ENCODE results near the gene MLC1. TPM values are rescaled to one million over a fixed set of nuclear protein-coding genes. Genes with fewer than 3 reads are reported as not detected.

The MLC1 gene
- total and polyA plus RNA-seq, 4 donors: 0.13 to 9.4 (median 0.33) TPM; not detected in 1

DNA sequence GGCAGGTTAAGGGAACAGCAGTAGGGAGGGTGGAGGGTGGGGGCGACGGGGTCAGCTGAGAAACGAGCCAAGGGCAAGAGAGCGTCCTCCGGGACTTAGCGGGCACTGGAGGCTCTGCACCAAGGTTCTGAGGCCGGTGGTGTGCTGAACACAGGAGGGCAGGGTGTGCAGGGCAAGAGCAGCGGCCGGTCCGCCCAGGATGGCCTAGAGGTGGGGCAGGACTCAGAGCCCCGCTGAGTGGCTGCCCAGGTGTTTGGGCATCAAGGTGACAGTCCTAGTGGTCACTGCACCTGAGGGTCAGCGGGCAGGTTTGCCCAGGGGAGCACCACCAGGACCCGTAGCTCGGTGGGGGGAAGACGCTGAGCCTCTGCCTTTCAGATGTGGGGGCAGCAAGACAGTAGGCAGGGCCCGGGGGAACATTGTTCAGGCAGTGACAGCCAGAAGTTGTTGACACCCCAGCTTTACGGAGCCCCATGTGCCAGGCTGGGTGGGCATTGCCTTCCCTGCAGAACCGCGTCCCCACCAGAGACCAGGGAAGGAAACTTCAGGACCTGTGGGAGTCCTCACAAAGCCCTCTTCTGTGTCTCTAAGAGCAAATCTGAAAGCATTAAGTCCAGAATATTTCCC lies 22.6 kb downstream of the MLC1 start:
- no peaks in the 10 kb centered on the region for H3K27me3 ChIP-seq (ENCODE audit: control insufficient read depth in 4 of 4, insufficient read depth in 4 of 4, low read length in 3 of 4)
- DNase-seq (ENCODE audit: low spot score): no peak
- WGBS: 93% methylated on average over 19 of the region's 19 CpGs

More for the DNA sequence above, 22.6 kb downstream of the MLC1 start:
- Histone ChIP-seq H3K4me3 (ENCODE audit: low read depth in 1 of 3, low read length in 3 of 3) (no peak overlapping the region), H3K9ac (ENCODE audit: low read depth in 1 of 2, low read length in 2 of 2) (no peak overlapping the region), H3K4me1 (ENCODE audit: control insufficient read depth in 4 of 4, insufficient read depth in 4 of 4, low read length in 3 of 4) (peaks cover 0 to 6% (median 0%) of the 10 kb centered on the region in 4 donors), H3K9me3 (ENCODE audit: control insufficient read depth in 4 of 4, low read length in 3 of 4) (no peaks in the 10 kb centered on the region), H3K27ac (ENCODE audit: low read depth in 1 of 2, low read length in 2 of 2) (no peak overlapping the region), H3K36me3 (ENCODE audit: control insufficient read depth in 4 of 4, insufficient read depth in 3 of 4, low read depth in 1 of 4, low read length in 3 of 4) (no peaks in the 10 kb centered on the region)
- TF ChIP-seq, protein P1, sequence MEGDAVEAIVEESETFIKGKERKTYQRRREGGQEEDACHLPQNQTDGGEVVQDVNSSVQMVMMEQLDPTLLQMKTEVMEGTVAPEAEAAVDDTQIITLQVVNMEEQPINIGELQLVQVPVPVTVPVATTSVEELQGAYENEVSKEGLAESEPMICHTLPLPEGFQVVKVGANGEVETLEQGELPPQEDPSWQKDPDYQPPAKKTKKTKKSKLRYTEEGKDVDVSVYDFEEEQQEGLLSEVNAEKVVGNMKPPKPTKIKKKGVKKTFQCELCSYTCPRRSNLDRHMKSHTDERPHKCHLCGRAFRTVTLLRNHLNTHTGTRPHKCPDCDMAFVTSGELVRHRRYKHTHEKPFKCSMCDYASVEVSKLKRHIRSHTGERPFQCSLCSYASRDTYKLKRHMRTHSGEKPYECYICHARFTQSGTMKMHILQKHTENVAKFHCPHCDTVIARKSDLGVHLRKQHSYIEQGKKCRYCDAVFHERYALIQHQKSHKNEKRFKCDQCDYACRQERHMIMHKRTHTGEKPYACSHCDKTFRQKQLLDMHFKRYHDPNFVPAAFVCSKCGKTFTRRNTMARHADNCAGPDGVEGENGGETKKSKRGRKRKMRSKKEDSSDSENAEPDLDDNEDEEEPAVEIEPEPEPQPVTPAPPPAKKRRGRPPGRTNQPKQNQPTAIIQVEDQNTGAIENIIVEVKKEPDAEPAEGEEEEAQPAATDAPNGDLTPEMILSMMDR (IDR thresholded peaks at IDR 0.05; ENCODE audit: low read depth, low read length, missing input control): no peak
- no peak for TF ChIP-seq HNF4G (IDR thresholded peaks at IDR 0.05)
- TF ChIP-seq JUND (IDR thresholded peaks at IDR 0.05): no peak
- TF ChIP-seq RXRA (IDR thresholded peaks at IDR 0.05): no peak
- no peak for TF ChIP-seq RAD21 (IDR thresholded peaks at IDR 0.05)
- no peak for TF ChIP-seq EGR1 (IDR thresholded peaks at IDR 0.05; ENCODE audit: low read depth in 2 of 2)
- TF ChIP-seq, protein P2, sequence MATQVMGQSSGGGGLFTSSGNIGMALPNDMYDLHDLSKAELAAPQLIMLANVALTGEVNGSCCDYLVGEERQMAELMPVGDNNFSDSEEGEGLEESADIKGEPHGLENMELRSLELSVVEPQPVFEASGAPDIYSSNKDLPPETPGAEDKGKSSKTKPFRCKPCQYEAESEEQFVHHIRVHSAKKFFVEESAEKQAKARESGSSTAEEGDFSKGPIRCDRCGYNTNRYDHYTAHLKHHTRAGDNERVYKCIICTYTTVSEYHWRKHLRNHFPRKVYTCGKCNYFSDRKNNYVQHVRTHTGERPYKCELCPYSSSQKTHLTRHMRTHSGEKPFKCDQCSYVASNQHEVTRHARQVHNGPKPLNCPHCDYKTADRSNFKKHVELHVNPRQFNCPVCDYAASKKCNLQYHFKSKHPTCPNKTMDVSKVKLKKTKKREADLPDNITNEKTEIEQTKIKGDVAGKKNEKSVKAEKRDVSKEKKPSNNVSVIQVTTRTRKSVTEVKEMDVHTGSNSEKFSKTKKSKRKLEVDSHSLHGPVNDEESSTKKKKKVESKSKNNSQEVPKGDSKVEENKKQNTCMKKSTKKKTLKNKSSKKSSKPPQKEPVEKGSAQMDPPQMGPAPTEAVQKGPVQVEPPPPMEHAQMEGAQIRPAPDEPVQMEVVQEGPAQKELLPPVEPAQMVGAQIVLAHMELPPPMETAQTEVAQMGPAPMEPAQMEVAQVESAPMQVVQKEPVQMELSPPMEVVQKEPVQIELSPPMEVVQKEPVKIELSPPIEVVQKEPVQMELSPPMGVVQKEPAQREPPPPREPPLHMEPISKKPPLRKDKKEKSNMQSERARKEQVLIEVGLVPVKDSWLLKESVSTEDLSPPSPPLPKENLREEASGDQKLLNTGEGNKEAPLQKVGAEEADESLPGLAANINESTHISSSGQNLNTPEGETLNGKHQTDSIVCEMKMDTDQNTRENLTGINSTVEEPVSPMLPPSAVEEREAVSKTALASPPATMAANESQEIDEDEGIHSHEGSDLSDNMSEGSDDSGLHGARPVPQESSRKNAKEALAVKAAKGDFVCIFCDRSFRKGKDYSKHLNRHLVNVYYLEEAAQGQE (IDR thresholded peaks at IDR 0.05): no peak
- TF ChIP-seq NR2F2 (IDR thresholded peaks at IDR 0.05): no peak
- TF ChIP-seq FOXA1 (IDR thresholded peaks at IDR 0.05): no peak
- TF ChIP-seq, protein P3, sequence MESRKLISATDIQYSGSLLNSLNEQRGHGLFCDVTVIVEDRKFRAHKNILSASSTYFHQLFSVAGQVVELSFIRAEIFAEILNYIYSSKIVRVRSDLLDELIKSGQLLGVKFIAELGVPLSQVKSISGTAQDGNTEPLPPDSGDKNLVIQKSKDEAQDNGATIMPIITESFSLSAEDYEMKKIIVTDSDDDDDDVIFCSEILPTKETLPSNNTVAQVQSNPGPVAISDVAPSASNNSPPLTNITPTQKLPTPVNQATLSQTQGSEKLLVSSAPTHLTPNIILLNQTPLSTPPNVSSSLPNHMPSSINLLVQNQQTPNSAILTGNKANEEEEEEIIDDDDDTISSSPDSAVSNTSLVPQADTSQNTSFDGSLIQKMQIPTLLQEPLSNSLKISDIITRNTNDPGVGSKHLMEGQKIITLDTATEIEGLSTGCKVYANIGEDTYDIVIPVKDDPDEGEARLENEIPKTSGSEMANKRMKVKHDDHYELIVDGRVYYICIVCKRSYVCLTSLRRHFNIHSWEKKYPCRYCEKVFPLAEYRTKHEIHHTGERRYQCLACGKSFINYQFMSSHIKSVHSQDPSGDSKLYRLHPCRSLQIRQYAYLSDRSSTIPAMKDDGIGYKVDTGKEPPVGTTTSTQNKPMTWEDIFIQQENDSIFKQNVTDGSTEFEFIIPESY (IDR thresholded peaks at IDR 0.05): no peak
- no peak for TF ChIP-seq TAF1 (conservative IDR thresholded peaks at IDR 0.05)
- no peak for TF ChIP-seq YY1 (IDR thresholded peaks at IDR 0.05)
- TF ChIP-seq FOXA2 (IDR thresholded peaks at IDR 0.05): no peak
- no peak for TF ChIP-seq GABPA (IDR thresholded peaks at IDR 0.05 in 1 of 2, conservative IDR thresholded peaks at IDR 0.05 in 1 of 2)
- TF ChIP-seq, protein P4, sequence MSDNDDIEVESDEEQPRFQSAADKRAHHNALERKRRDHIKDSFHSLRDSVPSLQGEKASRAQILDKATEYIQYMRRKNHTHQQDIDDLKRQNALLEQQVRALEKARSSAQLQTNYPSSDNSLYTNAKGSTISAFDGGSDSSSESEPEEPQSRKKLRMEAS (IDR thresholded peaks at IDR 0.05): no peak
- TF ChIP-seq HNF4A (conservative IDR thresholded peaks at IDR 0.05): no peak
- TF ChIP-seq, protein P5, sequence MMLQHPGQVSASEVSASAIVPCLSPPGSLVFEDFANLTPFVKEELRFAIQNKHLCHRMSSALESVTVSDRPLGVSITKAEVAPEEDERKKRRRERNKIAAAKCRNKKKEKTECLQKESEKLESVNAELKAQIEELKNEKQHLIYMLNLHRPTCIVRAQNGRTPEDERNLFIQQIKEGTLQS (IDR thresholded peaks at IDR 0.05): no peak
- no peak for TF ChIP-seq SP1 (IDR thresholded peaks at IDR 0.05)
